Measurements from ENCODE around the gene GBP2. TPM values are rescaled to one million over a fixed set of nuclear protein-coding genes. Genes with fewer than 3 reads are reported as not detected.
"Not testable (repeated sequence)": the region's sequence is repeated elsewhere in the genome, so short reads cannot be mapped to it uniquely, and the experiment has no call there.

The GBP2 gene
- total RNA-seq, 1 donor from 2014 or later, result 9.5 TPM

- intact Hi-C loops (cut with DNase I), result loop anchor here (2.0 kb wide), 1 partner anchor 69 kb away; the partner anchor contains the start of gene GBP4
- no peak for DNase-seq (ENCODE audit: low spot score)
These were observed 4.0 kb upstream of the GBP2 start for GRCh38 chr1:89129911-89130310.

- not testable (repeated sequence) for DNase-seq (ENCODE audit: low spot score)
These were observed 2.1 kb upstream of the GBP2 start for GRCh38 chr1:89128003-89128458.

DNA sequence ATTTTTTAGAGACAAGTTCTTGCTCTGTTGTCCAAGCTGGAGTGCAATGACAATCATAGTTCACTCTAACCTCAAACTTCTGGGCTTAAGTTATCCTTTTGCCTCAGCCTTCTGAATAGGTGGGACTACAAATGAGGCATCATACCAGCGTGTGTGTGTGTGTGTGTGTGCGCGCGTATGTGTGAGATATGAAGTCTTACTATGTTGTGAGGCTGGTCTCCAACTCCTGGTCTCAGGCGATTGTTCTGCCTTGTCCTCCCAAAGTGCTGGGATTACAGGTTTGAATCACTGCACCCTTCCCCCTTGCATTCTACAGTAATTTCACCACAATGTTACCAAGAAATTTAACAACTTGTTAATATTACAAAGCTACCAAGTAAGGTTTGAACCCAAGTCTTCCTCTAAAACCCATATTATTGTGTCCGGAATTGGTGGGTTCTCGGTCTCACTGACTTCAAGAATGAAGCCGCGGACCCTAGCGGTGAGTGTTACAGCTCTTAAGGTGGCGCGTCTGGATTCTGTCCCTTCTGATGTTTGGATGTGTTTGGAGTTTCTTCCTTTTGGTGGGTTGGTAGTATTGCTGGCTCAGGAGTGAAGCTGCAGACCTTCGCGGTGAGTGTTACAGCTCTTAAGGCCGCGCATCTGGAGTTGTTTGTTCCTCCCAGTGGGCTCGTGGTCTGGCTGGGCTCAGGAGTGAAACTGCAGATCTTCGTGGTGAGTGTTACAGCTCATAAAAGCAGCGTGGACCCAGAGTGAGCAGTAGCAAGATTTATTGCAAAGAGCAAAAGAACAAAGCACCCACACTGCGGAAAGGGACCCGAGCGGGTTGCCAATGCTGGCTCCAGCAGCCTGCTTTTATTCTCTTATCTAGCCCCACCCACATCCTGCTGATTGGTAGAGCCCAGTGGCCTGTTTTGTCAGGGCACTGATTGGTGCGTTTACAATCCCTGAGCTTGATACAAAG is 970 bp upstream of the GBP2 start:
- intact Hi-C loops (cut with DNase I); DNase-seq (ENCODE audit: low spot score): not testable (repeated sequence)

More at GRCh38 chr1:89128003-89128458, 2.1 kb upstream of the GBP2 start:
- intact Hi-C loops (cut with DNase I), result not testable (repeated sequence)

DNA sequence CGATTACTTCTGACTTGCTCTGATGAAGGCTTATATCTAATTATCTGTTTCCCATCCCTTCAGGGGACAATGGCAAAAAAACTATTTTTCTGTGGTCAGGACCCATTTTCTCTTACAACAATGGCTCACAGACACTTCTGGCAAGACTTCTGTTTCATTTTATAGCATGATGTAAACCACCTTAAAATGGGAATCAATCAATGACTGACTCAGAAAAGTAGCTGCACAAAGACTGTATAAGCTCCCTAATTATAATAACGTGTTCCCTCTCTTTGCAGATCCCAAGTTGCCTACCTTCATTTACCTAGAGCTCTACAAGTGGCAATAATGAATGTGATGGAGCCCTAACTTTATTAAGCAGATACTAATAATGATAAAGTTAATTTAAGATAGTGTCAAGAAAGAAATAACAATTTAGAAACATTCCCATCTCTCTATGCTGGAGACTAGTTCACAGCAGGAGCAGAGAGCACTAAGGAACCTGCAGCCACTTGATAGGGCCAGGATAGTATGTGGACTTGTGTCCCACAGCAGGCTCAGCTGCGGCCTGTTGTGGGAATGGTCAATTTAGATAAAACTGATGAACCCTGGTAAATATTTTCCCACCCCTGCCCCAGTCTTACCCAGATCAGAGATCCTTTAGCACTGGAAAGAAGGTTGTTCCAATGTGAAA is 538 bp downstream of the GBP2 start:
- no peak for DNase-seq (ENCODE audit: low spot score)
- intact Hi-C loops (cut with DNase I), result no loop called here

DNA sequence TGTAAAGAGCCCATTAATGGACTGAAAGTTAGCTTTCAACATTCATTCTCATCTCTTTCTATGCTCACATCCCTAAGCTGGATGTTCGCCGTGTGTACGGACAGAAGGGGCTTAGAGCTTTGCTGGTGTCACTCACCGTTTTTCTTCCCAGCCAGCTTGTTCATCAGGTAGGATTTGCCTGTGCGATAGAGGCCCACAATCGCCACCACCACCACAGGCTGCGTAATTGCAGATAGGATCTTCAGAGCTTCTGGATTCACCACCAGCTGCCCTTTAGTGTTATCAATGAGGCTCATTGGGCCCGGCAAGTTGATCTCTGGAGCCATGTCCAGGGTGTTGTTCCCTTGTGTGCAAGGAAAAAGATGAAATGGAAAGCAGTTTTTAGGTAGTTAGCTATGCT is 4.3 kb downstream of the GBP2 start:
- intact Hi-C loops (cut with DNase I), result loop anchor here (5.0 kb wide), 1 partner anchor 54 kb away; the partner anchor contains the start of gene GBP1
- no peak for DNase-seq (ENCODE audit: low spot score)

- intact Hi-C loops (cut with DNase I), result no loop called here
- DNase-seq (ENCODE audit: low spot score), result no peak
These were observed 11.3 kb downstream of the GBP2 start for GRCh38 chr1:89114662-89115061.

DNA sequence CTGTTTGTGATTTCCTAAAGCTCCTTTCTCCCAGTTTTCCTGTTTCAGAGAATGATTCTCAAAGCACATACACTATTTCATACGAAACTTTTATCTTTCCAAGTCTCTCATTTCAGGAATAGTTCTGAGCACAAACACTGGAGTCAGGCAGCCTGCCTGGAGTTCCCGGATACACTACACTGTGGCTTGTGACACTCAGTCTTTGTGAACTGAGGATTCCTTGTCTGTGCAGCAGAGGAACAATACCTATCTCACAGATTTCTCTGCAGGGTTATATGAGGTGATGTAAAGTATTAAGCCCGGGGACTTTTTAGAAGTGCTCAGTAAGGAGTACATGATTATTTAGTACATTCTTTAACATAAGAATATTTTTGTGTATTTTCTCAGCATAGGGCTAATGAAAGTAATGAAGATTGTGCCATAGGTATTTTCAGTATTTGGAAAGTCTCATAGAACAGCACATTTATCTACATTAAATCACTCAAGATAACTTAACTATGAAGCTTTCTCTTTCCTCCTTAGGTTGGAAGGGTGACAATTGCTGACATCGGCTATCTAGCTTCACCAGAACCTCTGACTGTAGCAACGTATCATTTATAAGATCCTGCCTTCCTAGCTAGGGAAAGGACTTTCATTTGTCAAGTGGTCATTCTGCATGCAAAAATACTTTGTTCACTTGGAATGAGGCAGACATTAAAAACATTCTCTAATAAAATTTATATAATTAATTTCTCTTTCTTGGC is 12.9 kb downstream of the GBP2 start:
- intact Hi-C loops (cut with DNase I), result no loop called here
- DNase-seq (ENCODE audit: low spot score), result no peak

DNA sequence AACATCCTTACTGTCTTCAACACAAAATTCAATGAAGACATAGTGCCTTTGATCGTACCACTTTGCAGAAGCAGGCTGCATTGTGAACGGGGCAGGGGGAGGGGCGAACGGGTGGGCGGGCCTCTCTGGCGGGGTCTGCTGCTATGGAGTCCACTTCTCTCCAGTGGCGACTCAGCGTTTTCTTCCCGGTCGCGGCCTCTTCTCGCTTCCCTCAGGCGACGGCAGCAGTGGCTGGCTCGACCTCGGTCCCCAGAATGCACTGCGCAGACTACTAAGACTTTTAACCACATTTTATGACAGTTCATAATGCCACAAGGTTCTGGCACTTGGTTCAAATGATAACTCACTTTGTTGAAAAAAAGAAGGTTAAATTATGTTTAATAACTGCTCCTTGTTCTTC is 21.2 kb downstream of the GBP2 start:
- intact Hi-C loops (cut with DNase I), result no loop called here
- DNase-seq (ENCODE audit: low spot score), result no peak

GRCh38 chr1:89104147-89104546 is 21.8 kb downstream of the GBP2 start:
- intact Hi-C loops (cut with DNase I), result no loop called here

GRCh38 chr1:89102021-89102420 is 23.9 kb downstream of the GBP2 start:
- intact Hi-C loops (cut with DNase I), result no loop called here
- no peak for DNase-seq (ENCODE audit: low spot score)

More at GRCh38 chr1:89104147-89104546, 21.8 kb downstream of the GBP2 start:
- no peak for DNase-seq (ENCODE audit: low spot score)

DNA sequence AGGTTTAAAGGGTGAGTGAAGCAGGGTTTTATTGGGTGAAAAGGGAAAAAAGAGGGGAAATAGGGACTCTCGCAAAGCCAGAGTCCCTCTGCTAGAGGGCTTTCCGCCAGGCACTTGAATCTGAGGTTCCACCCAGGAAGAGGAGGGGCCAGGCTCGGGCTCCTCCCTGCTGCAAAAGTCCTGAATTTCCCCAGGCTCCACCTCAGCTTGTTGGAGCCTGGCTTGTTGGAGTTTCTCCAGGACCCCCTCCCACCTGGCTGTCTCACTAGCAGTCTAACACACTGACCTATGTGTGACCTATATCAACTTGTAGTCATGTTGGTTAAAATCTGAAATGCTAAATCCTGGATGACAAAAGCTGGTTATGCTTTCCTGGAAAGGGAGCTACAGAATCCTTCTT is 25.5 kb downstream of the GBP2 start:
- DNase-seq (ENCODE audit: low spot score), result no peak
- intact Hi-C loops (cut with DNase I), result no loop called here

DNA sequence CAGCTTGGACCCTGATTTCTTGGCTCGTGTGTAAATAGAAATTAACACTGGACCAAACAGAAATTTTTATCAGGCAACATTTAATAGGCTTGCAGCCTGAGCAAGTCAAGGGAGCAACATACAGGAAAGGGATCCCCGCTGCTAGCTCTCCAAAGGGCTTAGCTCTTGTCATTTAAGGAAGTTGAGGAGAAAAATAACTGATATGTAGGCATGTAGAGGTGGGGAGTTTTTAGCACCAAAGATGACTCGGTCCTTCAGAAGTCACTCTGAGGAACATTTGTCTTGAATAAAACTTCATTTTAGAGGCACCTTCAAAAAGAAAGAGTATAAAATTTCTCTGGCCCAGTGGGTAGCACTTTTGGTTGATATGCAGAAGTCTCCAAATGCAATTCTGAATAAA is 27.1 kb downstream of the GBP2 start:
- intact Hi-C loops (cut with DNase I), result no loop called here
- DNase-seq (ENCODE audit: low spot score), result no peak

DNA sequence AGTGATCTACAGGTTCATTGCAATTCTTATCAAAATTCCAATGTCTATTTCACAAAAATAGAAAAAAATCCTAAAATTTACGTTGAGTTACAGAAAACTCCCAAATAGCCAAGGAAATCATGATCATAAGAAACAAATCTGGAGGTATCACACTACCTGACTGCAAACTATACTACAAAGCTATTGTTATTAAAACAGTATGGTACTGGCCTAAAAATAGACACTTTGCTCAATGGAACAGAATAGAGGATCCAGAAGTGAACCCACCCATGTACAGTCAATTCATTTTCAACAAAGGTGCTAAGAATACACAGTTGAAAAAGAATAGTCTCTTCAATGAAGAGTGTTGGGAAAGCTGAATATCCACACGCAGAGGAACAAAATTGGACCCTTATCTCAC is 30.2 kb downstream of the GBP2 start:
- DNase-seq (ENCODE audit: low spot score), result no peak
- intact Hi-C loops (cut with DNase I), result no loop called here

GRCh38 chr1:89089962-89090361 is 36.0 kb downstream of the GBP2 start:
- intact Hi-C loops (cut with DNase I), result no loop called here
- DNase-seq (ENCODE audit: low spot score), result no peak

GRCh38 chr1:89088572-89088971 is 37.3 kb downstream of the GBP2 start:
- intact Hi-C loops (cut with DNase I), result no loop called here
- no peak for DNase-seq (ENCODE audit: low spot score)

DNA sequence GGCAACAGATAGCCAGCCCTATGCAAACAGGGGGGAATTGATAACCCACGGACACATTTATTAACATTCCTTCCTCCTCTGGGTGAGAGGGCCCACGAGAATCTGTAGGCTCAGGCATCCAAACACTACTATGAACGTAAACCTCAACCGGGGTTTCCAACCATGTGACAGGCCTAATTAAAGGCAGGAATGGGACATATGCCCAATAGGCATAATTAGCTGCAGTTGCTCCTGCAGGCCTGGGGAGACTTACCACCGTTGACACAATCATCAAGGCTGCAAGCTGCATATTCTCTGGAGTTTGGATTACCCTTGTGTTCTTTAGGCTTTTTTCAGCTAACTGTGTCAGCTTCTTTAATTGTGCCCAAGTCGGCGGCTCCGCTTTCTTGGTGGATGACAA is 38.7 kb downstream of the GBP2 start:
- DNase-seq (ENCODE audit: low spot score), result no peak
- intact Hi-C loops (cut with DNase I), result no loop called here

GRCh38 chr1:89085781-89086180 is 40.1 kb downstream of the GBP2 start:
- DNase-seq (ENCODE audit: low spot score), result no peak
- intact Hi-C loops (cut with DNase I), result no loop called here

GRCh38 chr1:89081005-89081404 is 44.9 kb downstream of the GBP2 start:
- no peak for DNase-seq (ENCODE audit: low spot score)
- intact Hi-C loops (cut with DNase I), result no loop called here

GRCh38 chr1:89080068-89080467 is 45.8 kb downstream of the GBP2 start:
- intact Hi-C loops (cut with DNase I); DNase-seq (ENCODE audit: low spot score): not testable (repeated sequence)

Measured in cardiac septum (tissue), 1 donor.